ENCODE measurements around the gene P2RY11.

The P2RY11 gene

DNA sequence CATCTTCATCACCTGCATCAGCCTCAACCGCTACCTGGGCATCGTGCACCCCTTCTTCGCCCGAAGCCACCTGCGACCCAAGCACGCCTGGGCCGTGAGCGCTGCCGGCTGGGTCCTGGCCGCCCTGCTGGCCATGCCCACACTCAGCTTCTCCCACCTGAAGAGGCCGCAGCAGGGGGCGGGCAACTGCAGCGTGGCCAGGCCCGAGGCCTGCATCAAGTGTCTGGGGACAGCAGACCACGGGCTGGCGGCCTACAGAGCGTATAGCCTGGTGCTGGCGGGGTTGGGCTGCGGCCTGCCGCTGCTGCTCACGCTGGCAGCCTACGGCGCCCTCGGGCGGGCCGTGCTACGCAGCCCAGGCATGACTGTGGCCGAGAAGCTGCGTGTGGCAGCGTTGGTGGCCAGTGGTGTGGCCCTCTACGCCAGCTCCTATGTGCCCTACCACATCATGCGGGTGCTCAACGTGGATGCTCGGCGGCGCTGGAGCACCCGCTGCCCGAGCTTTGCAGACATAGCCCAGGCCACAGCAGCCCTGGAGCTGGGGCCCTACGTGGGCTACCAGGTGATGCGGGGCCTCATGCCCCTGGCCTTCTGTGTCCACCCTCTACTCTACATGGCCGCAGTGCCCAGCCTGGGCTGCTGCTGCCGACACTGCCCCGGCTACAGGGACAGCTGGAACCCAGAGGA lies 2.6 kb downstream of the P2RY11 start:
- DNase-seq = no peak

DNA sequence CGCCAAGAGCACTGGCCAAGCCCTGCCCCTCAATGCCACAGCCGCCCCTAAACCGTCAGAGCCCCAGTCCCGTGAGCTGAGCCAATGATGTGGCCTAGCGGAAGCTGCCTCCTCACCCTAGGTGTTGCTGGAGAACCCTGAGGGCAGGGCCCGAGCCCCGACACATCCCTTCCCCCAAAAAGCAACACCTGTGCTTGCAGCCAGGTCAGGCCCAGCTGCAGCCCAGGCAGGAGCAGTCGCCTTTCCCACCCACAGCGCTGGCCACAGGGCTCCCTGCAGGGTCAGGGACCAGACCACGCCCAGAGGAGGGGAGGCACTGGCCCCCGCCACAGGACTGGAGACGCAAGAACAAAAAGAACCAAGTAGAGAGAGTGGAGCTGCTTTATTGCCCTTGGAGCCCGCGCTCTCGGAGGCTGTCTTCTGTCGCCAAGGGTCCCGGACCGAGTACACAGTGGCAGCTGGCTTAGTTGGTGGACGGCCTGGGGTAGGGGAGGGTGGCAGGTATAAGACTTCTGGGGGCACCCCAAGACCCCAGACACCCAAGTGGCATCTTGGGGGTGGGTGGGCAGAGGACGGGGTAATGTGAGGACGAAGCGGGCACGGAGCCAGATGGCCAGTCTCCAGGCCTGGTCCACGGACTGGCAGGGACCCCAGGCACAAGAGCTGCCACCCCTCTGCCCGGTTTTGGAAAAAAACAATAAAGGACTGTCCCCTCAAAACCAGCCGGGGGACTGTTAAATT lies 3.3 kb downstream of the P2RY11 start:
- DNase-seq = no peak

DNA sequence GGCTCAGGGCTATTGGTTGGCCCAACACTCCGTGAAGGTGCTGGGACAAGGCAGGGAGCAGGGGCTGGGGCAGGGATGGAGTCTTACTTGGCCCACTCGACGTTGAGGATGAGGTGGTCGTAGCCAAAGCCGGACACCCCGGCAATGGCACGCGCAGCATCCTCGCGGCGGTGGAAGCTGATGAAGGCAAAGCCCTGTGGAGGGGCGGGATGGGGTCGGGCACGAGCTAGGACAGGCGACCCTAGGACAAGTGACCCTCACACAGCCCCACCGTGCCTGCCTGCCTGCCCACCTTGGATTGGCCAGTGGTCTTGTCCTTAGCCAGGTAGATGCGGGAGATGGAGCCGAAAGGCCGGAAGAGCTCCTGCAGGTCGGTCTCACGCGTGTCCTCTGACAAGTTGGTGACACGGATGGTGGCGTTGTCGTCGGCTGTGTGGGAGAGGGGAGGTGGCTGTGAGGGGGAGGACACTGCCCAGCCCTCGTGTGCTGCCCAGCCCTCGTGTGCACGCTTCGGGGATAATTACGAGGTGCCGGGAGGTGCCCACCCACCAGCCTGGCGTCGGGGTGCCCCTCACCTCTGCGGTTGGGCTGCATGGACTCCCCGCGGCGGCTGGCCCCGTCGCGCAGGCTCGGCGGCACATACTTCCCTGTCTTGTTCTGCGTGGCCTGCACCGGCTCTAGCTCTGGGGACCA lies 4.0 kb downstream of the P2RY11 start:
- no peak for DNase-seq

DNA sequence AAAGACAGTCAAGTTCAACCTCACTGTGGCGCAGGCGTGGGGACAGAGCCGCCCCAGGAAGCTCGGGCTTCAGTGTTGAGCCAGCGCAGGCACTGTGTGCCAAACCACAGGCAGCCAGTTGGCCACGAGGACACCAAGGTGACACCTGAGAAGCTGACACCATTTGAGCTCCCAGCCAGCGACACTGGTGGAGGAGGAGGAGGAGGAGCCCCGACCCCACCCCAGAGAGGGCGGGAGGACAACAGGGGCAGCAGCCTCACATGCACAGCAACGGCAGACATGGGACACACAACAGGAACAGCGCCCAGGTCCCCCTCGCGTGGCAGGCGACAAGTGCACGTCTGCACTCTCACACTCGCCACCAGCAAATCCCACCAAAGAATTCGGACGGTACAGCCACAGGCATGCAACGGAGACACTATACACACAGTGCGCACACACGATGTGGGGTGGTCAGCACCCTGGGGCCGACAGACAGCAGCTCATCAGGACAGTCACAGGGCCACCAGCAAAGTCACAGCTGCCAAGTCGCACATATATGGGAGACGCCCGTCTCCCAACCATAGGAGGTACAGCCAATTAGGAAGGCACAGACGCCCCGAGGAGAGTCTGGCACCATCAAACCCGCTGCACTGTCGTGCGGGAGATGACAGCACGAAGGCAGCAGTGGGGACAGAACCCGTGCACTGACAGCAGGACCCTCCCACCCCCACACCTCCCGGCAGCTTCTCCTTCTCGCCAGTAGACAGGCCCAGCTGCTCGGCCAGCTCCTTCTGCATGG lies 4.8 kb downstream of the P2RY11 start:
- no peak for DNase-seq

DNA sequence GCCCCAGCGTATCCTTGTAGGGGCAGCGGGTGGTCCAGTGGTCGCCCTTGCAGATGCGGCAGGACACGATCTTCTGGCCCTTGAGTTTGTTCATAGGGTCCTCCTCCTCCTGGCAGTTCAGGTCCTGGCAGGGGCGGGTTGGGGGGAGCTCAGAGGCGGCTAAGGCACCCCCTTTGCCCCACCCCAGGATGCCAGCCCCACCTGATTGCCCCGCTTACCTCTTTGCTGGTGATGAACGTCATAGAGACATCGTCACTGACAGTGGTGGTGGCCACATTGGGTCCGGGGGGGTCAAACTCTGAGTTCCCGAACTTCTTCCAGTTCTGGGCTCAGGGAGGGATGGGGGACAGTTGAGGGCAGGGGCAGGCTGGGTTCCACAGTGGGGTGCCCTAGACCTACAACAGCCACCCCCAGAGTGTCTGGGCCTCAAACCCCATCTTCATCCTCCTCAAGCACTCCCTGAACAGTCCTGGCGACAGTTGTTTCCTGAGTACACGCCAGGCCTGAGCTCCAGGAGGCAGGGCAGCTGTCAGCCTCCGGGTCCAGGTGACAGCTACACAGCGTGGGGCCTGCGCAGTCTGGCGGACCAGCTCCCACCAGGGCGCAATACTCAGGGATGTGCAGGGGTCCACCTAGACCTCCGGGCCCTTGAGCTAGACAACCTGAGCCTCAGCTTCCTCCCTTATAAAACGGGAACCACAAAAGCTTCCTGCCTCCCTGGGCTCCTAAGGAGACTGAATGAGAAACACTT lies 5.5 kb downstream of the P2RY11 start:
- DNase-seq = no peak

DNA sequence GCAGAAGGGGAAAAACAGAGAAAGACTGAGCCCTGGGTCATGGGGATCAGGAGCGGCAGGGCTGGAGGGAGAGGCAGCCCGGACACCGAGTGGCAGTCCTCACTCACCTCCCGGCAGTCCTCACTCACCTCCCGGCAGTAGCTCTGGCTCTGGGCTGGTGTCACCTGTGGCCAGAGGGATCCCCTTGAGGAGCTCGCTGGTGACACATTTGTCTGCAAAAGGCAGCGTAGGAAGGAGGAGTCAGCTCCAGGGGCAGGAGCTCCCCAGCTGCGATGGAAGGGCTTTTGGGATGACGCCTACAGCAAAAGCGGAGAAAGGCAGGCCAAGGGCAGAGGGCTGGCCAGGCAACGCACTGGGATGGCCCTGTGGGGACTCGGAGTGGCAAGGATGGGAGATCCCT lies 7.5 kb downstream of the P2RY11 start:
- no peak for DNase-seq

DNA sequence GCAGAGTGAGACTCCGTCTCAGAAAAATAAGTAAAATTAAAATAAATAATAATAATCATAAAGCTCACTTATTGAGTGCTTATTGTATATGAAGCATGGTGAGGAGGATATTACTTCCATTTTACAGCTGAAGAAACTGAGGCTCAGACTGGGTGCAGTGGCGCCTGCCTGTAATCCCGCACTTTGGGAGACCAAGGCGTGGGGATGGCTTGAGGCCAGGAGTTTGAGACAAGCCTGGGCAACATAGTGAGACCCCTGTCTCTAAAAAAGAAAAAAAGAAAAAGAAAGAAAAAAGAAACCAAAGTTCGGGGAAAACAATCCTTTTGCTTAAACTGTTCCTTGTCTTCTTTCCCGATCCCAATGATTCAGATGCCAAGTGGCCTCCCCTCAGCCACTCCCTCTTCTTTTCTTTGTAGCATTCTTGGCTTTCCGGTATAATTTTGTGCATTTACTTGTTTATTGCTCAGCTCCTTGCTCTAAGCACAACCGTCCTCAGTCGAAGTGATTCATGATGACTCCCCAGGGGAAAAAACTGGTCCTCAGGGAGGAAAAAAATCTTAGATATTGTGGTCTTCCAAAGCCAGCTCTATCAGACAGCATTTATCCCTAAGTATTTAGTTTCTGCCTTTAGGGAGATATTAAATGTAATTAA lies 9.2 kb downstream of the P2RY11 start:
- DNase-seq = no peak

DNA sequence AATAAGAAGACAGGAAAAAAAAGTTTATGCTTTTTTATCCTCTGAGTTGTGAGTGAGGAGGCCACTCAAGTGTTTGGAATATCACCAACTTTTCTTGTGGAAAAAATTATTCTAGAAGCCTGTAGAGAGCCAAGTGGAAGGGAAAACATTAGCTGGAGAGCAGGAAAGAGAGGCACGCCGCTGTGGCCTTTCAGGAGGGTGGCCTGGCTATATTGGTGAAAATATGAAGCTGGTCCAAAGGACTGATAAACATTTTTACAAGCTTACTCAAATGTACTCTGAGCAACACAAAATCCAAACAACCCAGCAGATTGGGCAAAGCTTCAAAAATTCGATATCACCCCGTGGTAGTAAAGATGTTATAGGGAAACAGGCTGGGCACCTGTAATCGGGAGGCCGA lies 10.6 kb downstream of the P2RY11 start:
- no peak for DNase-seq

DNA sequence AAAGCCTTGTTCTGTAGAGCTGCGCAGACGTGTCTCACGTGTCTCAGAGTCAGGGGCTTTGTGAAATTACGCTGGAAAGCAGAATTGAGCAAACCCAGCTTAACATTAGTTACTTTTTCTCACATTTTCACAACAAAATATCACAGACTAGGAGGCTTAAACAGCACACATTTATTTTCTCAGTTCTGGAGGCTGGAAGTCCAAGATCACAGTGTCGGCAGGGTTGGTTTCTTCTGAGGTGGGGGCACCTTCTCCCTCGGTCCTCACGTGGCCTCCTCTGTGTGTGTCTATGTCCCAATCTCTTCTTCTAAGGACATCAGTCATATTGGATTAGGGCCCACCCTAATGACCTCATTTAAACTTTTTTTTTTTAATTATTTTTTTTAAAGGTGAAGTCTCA lies 12.9 kb downstream of the P2RY11 start:
- no peak for DNase-seq

DNA sequence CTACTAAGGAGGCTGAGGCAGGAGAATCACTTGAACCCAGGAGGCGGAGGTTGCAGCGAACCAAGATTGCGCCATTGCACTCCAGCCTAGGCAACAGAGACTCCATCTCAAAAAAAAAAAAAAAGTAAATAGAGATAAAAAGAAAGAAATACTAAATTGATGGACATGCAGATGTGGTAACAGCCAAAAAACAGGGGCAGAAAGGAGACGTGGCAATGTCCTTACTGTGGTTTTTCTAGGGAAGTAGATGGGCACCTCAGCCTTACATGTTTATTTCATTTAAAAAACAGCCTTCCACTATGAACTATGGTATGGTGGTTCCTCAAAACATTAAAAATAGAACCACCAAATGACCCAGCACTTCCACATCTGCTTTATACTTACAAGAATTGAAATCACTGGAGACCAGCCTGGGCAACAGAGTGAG lies 14.7 kb downstream of the P2RY11 start:
- DNase-seq = no peak

DNA sequence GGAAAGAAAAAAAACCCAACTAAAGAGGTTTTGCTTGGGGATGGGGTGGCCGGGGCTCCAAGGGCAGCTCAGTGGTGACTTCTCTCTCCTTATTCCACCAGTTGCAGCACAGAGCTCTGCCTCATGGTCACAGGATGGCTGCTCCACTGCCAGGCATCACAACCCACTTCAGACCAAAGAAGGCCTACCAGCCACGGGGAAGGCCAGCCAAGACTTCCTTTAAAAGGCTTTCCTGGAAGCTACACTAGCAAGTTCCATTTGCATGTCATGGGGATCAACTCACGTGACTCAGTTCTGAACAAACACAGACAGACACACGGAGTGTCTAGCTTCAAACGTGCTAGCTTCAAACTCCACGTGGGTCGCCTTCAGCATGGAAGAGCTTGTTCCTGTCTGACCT lies 21.4 kb downstream of the P2RY11 start:
- DNase-seq = no peak

DNA sequence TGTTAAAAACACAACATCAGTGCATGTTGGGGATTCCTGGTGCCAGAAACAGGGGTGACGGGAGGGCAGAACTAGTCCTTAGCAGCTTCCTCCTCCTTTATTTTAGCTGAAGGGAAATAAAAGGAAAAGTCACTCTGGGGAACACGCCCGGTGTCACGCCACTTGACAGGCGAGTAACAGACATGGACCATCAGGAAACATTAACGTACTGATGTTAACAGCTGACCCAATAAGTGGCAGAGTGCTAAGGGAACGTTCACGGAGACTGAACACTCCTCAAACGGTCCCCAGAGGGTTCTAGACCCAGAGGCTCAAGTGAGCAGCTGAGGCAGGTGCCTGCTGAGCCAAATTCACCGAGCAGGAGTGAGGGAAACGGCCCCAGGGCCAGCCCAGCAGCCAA lies 22.1 kb downstream of the P2RY11 start:
- DNase-seq = no peak

DNA sequence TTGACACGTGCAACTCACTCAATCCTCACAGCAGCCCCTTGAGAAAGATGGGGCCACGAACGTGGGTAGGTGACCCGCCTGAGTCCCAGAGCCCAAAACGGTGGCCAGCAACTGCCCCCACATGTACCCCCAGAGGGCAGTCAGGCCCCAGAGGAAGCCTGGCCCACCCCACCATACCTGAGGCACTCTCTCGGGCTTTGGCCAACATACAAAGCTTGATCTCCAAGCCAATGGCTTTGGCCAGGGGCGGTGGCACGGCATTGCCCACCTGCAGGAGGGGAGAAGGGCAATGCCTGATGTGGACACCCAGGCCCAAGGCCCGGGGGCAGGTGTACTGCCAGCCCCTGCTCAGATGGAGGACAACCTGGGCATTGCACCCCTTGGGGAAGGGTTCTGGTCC lies 22.5 kb downstream of the P2RY11 start:
- DNase-seq = no peak

DNA sequence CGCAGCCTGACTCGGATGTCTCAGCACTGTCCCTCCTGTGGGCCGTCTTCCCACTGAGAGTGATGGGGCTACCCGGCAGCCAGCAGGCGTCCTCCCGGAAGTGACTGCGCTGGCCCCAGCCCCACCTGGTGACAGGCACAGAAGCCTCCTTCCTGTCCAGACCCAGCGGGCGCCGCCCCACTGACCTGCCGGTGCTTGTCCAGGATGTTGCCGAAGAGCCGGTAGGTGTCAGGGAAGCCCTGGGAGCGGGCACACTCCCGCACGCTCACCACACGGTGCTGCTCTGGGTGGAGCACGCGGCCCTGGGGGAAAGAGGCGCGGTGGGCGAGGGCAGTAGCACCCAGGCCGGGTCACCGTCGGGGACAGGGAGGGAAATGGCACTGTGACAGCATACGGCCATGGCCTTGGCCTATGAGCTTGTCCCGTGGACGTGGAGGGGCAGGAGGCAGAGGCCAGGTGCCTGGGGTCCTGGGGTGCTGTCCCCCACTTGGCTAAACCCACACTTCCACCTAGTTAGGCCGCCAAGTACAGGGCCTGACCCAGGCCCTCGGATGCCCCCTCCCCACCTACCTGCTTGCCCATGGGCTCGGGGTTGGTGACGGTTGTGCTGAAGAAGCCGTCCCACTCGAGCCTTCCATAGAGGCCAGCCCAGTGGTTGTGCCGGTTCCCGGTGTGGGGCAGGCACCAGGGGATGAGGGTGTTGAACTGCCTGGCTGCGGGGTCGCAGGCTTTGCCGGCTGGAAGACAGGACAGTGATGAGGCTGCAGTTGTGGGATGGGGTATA lies 24.2 kb downstream of the P2RY11 start:
- no peak for DNase-seq

DNA sequence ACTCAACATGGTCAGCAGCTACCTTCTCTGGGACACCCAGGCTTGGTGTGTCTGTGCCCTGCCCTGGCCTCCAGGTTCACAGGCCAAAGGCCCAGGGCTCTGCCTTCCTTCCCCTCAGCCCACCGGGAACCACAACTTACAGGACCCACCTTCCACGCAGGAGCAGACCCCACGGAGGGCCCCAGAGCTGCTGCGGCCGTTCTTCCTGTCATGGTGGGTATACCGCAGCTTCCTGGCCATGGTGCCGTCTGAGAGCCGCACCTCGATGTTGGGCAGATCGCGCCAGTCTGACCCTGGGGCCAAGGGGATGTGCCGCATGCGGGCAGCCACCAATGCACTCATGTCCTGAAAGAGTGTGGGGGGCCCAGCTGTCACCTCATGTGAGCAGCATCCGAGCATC lies 25.4 kb downstream of the P2RY11 start:
- no peak for DNase-seq

DNA sequence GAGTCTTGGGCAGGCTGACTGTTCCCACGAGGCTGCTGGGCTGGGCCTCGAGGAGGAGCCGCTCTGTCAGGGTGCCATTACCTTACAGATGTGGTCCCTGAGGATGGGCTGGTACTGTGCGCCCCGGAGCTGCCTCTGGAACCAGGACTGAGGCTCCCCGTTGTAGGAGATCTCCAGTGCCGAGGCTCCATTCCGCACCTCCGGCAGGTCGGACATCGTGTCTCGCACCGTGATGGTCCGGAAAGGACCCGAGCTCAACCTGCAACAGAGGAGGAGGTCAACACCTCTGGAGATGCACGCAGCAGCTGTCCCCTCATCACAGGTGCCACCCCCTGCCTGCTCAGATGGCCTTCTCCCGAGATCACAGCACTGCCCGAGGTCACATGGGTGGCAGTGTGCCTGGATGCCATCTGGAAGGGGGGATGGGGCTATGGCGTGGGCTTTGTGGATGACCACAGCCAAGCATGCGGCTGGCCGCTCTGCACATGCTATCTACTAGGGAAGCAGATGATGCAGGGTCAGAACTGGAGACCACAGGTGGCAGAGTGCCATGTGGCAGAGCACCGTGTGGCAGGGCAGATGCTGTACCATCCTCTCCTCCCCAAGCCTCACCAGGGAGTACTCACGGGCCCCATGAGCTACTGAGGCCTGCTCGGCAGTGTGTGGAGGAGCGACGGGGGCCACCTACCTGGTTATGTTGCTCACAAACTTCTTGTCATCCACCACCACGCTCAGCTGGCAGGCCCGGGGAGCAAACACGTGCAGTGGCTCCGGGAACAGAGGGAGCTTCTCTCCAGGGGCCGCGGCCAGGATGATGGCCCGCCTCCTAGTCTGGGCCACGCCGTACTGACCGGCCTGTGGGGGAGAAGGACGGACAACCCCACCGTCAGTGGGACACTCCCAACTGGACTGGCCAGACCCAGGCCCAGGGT lies 26.5 kb downstream of the P2RY11 start:
- no peak for DNase-seq

DNA sequence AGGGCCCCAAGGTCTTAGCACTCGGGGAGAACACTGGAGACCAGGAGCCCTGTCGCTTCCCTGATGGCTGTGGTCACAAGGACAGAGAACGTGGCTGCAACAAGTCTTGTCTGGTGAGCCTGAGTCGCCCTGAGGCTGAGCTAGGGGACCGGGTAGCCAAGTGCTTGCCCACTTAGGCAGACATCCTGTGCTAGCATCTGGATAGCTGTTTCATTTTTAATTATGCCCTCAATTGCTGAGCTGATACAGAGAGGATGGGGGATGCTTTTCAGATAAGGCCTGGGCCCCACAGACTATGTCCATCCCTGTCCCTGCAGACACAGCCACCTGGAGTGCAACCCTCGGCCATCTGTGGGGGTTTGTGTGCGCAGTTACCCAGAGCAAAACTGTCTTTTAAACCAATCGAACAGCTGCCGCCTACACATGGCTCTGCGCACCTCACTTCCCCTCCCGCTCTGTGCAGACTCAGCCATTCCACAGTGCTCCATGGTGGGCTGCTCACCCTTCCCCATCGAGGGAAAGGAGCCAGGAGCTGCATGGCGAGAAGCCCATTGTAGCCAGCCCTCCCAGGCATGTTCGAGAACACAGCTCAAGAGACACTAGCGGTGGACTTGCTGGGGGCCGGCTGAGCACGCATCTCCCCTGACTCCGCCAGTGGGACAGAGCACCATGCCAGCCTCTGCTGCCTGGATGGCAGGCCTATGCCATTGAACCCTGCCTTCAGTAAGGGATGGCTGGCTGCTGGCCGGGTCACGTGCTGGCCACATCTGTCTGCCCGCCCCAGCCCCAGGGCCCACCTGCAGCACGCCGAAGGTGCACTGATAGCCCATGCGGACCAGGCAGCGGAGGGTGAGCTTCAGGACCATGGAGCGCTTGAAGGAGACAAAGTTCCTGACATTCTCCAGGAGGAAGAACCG lies 27.6 kb downstream of the P2RY11 start:
- no peak for DNase-seq

DNA sequence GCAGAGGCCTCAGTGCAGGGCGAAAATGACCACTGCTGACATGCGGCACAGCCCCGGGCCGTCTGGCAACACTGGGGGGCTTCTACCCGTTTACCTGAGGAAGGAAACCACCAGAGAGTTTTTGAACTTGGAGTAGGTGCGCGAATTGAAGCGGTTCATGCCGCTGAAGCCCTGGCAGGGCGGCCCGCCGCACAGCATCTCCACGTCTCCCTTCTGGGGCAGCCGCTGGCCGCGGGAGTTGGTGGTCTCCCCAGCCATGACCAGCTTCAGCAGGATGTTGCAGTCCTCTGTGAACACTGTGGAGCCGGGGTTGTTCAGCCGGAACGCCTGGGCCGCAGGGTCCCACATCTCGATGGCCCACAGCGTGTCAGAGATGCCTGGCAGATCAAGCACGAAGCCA lies 28.5 kb downstream of the P2RY11 start:
- no peak for DNase-seq

DNA sequence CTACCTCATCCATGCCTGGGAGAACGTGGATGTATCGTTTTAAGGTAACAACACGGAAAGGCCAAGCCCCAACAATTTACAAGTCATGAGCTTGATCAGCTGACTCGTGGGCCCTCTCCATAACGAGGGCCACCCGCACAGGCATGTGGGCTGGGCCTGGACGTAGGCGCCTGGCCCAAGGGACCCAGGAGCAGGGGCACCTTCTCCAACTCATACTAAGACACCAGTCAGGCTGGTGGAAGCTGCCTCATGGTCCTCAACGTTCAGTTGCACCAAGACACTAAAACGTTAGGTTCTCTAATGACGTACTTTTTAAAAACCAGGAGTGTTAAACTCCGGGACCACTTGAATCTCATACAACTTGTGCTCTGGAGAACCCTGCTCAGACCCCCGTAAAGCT lies 30.0 kb downstream of the P2RY11 start:
- DNase-seq = no peak
